Measurements from ENCODE around the gene CHIT1. TPM values are rescaled to one million over a fixed set of nuclear protein-coding genes. Genes with fewer than 3 reads are reported as not detected.

CHIT1 gene
- total and polyA plus RNA-seq, 9 of the 15 experiments (the other 6 are each of a cell fraction or from before 2014, with no cell fraction given) = not detected

DNA sequence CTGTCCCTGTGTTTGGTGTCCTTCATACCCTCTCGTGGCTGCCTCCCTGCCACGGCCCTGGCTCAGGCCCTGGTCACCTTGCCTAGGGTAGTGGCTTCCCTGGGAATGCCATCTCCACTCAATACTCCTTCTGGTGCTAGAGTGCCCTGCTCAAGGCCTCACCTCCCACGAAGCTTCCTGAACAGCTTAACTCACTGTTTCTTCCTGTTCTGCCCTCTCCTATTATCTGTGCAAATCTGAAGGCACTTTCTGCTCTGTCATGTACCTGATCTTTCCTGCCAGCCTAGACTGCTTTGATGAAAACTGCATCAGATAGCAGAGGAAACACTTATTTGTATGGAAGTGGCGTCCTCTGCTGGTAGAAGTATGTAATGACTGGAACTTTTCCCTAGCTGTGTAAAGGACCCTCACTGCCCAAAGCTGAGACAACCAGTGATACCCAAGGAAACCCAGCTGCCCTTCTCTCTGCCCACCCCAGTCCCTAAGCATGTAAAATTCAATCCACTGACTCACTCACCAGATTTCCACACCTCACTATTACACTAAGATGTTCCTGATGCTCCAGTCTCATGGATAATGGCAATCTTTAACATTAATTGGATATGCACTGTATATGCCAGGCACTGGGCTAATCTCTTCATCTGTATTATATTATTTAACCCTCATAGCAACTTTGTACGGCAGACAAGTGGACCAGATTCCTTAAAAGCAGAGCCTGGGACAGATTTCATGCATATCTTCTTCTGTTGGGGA, 39.6 kb upstream of the CHIT1 start (continued):
- TF ChIP-seq JUND (IDR thresholded peaks at IDR 0.05; ENCODE audit: borderline replicate concordance, low read depth, low read length) (peak; percentile 62), JUND (tag; IDR thresholded peaks at IDR 0.05; ENCODE audit: borderline replicate concordance, low read depth, low read length) (peak; percentile 56; the same call in 1 of the 3 replicates), LEF1 (IDR thresholded peaks at IDR 0.05) (peak; percentile 65; the same call in 1 of the 2 replicates), ZNF707 (CRISPR knock-in tag; conservative IDR thresholded peaks at IDR 0.05) (no peak), CHD1 (IDR thresholded peaks at IDR 0.05; ENCODE audit: low read length) (no peak), ELF1 (tag; IDR thresholded peaks at IDR 0.05) (no peak; the same call in 1 of the 2 replicates), NEUROD1 (IDR thresholded peaks at IDR 0.05; ENCODE audit: borderline replicate concordance, low read depth, low read length, partially characterized antibody) (peak; percentile 41), NFIX (CRISPR knock-in tag; IDR thresholded peaks at IDR 0.05; ENCODE audit: low read depth) (no peak), ZNF77 (CRISPR knock-in tag; IDR thresholded peaks at IDR 0.05) (0 out of 2 replicates have a peak, but pooled peaks have one; percentile 8), ZFP1 (CRISPR knock-in tag; IDR thresholded peaks at IDR 0.05) (no peak), POLR2H (tag; IDR thresholded peaks at IDR 0.05; ENCODE audit: low read depth) (no peak), COPS2 (conservative IDR thresholded peaks at IDR 0.05) (no peak), C11orf30 (IDR thresholded peaks at IDR 0.05; ENCODE audit: low read depth) (peak; percentile 68), ZNF583 (CRISPR knock-in tag; IDR thresholded peaks at IDR 0.05) (no peak), SMC3 (conservative IDR thresholded peaks at IDR 0.05; ENCODE audit: insufficient read depth, low read depth, low read length) (peak; percentile 89), ZNF507 (tag; conservative IDR thresholded peaks at IDR 0.05) (no peak), KDM2B (CRISPR knock-in tag; IDR thresholded peaks at IDR 0.05) (no peak), TAF1 (IDR thresholded peaks at IDR 0.05; ENCODE audit: control insufficient read depth, extremely low read depth, insufficient read depth, low read length, severe bottlenecking) (no peak), CTBP1 (IDR thresholded peaks at IDR 0.05; ENCODE audit: borderline replicate concordance) (peak; percentile 91), MAFK (IDR thresholded peaks at IDR 0.05; ENCODE audit: low read length) (peak; percentile 60), OTX1 (CRISPR knock-in tag; IDR thresholded peaks at IDR 0.05) (0 out of 2 replicates have a peak, but pooled peaks have one; percentile 7), CC2D1A (IDR thresholded peaks at IDR 0.05) (0 out of 2 replicates have a peak, but pooled peaks have one; percentile 45), ZNF586 (CRISPR knock-in tag; conservative IDR thresholded peaks at IDR 0.05) (no peak), ZNF436 (CRISPR knock-in tag; IDR thresholded peaks at IDR 0.05) (no peak), SMARCA5 (IDR thresholded peaks at IDR 0.05) (no peak; the same call in 1 of the 2 replicates), RB1 (IDR thresholded peaks at IDR 0.05; ENCODE audit: low read depth) (peak; percentile 47; the same call in 1 of the 2 replicates), ESRRB (CRISPR knock-in tag; IDR thresholded peaks at IDR 0.05; ENCODE audit: borderline replicate concordance) (no peak), NFE2 (IDR thresholded peaks at IDR 0.05; ENCODE audit: low read depth) (peak; percentile 93)
- TF ChIP-seq, protein P1, sequence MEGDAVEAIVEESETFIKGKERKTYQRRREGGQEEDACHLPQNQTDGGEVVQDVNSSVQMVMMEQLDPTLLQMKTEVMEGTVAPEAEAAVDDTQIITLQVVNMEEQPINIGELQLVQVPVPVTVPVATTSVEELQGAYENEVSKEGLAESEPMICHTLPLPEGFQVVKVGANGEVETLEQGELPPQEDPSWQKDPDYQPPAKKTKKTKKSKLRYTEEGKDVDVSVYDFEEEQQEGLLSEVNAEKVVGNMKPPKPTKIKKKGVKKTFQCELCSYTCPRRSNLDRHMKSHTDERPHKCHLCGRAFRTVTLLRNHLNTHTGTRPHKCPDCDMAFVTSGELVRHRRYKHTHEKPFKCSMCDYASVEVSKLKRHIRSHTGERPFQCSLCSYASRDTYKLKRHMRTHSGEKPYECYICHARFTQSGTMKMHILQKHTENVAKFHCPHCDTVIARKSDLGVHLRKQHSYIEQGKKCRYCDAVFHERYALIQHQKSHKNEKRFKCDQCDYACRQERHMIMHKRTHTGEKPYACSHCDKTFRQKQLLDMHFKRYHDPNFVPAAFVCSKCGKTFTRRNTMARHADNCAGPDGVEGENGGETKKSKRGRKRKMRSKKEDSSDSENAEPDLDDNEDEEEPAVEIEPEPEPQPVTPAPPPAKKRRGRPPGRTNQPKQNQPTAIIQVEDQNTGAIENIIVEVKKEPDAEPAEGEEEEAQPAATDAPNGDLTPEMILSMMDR (IDR thresholded peaks at IDR 0.05 in 2 of 3, conservative IDR thresholded peaks at IDR 0.05 in 1 of 3; ENCODE audit: insufficient read depth in 2 of 3, low read depth in 1 of 3, low read length in 3 of 3) = peak; percentile 86 to 98 (median 96)
